Skeletal muscle cell (primary cell): ENCODE results near the gene PPY.
"Not testable (repeated sequence)": the region's sequence is repeated elsewhere in the genome, so short reads cannot be mapped to it uniquely, and the experiment has no call there.

ENCODE experiments used
- DNase-seq: peaks from one replicate; pipeline ENCODE4 v3.0.0-alpha.2; 2010; ENCODE audit warnings: low read depth
- H3K4me3 ChIP-seq: 2 replicates; pipeline ENCODE4 v1.5.1; 2011; ENCODE audit warnings: low read depth, mild to moderate bottlenecking, control low read depth, low read length, moderate library complexity

PPY gene

GRCh38 chr17:43909537-43910231 lies 32.6 kb downstream of the PPY start:
- H3K4me3 ChIP-seq = no peak overlapping the region

DNA sequence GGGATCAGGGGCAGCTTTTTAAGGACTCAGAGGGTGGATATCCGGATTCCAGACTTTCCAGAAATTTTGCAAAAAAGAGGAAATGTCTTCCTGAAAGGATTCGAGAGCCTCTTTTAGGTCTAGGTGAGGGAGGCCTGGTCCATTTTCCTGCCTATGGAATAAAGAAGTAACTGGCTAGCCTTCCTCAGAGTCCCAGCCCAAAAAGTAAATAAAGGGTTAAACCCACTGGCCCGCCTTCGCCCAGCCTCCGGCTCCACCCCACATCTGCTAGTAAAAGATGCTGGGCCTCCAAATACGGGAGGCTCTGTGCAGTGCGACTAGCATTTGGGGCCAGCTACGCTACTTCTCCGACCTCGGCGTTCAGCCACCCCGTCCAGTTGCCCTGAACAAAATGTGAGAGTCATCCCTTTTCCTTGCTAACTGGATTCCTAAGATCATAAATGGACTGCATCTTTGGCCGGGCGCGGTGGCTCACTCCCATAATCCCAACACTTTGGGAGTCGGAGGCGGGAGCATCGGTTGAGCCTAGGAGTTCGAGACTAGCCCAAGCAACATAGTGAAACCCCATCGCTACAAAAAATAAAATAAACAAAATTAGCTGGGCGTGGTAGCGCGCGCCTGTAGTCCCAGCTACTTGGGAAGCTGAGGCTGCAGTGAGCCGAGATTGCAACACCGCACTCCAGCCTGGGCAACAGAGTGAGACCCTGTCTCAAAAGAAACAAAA lies 34.1 kb downstream of the PPY start:
- no peak for DNase-seq
- peak overlapping the region; percentile 86 for H3K4me3 ChIP-seq

More at GRCh38 chr17:43909537-43910231, 32.6 kb downstream of the PPY start:
- DNase-seq = no peak

DNA sequence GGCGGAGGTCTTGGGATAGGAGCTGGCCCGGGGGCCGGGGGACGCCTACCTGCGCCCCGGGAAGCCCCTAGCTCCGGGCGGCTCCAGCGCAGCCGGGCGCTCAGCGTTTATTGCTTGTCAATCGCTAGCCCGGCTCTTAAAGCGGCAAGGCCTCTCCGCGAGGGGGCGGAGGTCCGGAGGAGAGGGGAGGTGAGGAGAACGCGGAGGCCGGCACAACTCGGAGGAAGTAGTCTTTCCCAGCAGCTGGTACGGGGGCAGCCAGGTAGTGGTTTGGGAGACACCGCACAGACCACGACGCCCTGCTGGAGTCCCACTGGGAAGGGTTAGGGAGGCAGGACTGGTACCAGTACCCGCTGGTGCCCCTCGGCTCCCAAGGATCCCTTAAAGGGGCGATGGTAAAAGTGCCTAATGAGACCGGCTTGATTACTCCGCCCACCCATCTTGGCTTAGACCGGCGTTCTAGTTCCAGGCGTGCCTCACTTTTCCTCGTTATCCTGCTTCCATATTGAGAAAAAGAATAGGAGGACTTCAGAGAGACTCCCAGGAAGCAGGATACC lies 34.8 kb downstream of the PPY start, which contains the start of gene MPP2:
MPP2 (minus strand) TSS at position 112 of the 557 bp plus-strand sequence. CDS start 3,076 bp downstream, outside the sequence.
- peak within 1 kb of the TSS; percentile 86 for H3K4me3 ChIP-seq
- no peak for DNase-seq

DNA sequence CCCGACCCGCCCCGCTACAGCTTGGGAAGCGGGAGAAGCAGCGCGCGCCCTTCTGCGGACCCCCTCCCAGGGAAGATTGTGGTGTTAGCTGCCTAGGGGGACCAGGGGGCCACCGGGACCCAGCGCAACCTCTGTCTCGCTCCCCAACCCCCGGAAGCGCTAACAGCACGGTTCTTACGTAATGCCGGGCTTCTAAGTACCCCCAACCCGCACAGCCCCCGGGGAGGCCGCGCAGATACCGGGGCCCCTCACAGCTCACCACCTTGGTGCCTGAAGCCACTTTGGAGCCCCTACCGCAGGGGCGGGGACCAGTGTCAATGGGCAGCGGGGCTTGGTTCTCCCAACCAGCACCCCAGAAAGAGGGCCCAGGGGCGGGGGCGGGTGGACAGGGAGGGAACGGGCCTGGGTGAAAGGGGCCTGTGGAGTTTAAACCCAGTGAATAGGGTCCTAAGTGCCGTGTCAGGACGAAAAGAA lies 35.3 kb downstream of the PPY start:
- peak overlapping the region; percentile 86 for H3K4me3 ChIP-seq
- DNase-seq = no peak

DNA sequence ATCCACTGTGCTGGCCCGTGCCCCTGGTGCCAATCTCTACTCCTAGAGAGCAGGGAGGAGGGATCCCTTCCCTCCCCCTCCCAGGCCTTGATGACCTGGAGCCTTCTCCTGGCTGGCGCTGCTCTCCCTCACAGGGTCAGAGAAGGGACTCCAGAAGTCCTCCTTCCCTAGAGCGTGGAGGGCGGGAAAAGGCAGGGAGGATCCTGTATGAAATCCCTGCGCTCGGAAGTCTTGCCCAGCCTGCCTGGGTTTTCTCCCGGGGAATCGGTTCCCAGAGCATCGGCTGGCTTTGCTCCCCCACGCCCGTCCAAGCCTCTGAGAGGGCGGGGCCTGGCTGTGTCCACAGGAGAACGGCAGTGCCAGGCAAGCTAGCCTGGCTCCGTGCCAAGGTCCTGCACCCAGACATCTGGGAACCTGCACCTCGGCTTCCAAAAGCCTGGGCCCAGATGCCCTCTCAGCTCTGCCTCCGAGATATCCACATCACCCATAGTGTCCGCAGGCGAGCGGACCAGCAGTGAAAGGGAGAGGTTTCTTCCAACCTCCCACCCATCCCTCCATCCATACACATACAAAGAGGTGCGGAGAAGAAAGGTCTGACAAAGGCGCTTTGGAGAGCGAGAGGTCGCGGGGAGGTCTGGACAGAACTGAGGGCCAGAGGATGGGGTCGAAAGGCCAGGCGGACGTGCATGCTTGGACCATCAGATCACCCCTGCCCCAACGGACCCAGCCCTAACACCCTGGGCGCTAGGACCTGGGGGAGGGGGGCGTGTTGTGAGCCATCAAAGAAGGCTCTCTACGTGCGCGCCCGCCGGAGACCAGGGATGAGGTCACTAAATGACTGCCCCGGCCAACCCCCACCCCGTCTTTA lies 36.1 kb downstream of the PPY start:
- H3K4me3 ChIP-seq = peak overlapping the region; percentile 86

GRCh38 chr17:43905400-43905984 lies 36.8 kb downstream of the PPY start:
- H3K4me3 ChIP-seq = peak overlapping the region; percentile 86
- no peak for DNase-seq

More for the DNA sequence above, 36.1 kb downstream of the PPY start:
- DNase-seq = no peak

DNA sequence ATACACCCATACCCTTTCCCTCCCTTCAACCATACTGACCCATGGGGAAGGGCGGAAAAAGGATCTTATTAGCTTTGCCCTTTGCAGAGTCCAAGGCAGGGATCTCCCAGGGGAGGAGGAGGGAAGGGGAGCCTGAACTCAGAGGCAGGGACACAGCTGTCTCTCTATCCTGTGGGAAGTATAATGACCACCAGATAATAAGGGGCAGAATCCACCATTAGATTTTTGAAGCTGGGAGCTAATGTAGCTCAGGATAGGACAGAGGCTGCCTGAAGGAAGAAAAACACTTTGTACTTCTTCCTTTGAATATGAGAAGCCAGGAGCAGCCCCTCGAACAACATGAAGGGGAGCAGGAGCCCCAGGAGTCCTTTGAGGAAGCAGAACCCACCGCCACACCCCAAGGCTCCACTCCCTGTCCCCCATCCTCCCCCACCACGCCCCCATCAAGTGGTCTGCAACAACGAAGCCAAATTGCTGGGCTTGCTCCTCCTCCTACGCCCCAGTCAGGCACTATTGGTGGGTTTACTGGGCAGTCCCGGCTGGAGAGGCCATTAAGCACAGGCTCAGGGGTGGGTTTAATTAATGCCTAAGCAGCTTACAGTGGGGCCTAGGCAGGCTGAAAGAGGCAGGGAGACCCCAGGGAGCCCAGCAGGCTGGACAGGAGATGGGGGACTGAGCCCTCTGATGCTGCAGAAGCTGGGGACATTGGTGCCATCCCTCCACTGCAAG lies 40.3 kb downstream of the PPY start:
- no peak overlapping the region for H3K4me3 ChIP-seq
- DNase-seq = no peak

DNA sequence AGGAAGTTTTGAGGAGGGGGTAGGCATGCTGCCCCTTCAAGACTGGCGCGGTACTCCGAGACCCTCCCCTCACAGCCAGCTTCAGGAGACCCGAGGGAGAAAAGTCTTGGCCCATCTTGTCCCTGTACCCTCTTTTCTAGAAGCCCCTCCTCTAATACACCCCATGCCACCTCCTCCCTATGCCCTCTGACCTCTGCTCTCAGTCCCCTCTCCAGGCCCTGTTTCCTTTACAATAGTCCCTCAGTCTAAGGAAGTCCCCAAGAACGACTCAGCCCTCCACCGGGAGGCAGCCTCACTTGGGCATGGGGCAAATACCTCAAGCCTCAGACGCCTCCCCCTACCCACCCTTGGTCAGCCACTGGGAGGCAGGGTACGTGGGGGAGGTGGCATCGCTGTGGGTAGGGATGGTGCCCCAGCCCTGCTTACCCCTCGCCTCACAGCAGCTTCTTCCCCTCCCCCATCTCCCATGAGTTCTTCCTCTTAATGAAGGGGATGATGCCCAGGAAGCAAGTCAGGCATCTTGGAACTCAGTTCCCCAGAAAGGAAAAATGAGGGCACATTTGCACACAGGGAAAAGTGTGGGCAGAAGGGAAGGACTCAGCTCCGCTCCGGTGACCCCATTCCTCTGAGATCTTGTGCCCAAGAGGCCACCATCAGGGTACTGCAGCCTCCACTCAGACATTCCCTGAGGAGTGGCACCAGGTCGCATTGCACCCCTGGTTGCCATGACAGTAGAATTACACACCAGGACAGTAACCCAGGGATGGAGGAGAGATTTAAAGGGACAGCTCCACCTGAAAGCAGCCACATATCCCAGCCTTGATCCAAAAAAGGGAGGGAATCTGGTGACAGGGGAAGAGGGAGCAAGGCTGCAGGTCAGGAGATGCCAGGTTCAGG lies 41.2 kb downstream of the PPY start:
- peak overlapping the region; percentile 54 for H3K4me3 ChIP-seq
- no peak for DNase-seq

GRCh38 chr17:43900183-43900857 lies 42.0 kb downstream of the PPY start:
- peak overlapping the region; percentile 54 for H3K4me3 ChIP-seq
- DNase-seq = peak; percentile 37

- no peak overlapping the region for H3K4me3 ChIP-seq
- DNase-seq = no peak
These were observed 43.8 kb downstream of the PPY start for GRCh38 chr17:43898446-43898845.

- H3K4me3 ChIP-seq = no peak overlapping the region
- DNase-seq = no peak
These were observed 44.4 kb downstream of the PPY start for GRCh38 chr17:43897831-43898230.

DNA sequence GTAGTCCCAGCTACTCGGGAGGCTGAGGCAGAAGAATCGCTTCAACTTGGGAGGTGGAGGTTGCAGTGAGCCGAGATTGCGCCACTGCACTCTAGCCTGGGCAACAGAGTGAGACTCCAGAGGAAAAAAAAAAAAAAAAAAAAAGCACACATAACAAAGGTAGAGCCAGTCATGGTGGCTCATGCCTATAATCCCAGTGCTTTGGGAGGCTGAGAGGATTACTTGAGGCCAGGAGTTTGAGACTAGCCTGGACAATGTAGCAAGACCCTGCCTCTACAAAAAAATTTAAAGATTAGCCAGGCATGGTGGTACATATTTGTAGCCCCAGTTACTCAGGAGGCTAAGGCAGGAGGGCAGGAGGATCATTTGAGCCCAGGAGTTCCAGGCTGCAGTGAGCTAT lies 47.8 kb downstream of the PPY start:
- H3K4me3 ChIP-seq, DNase-seq: not testable (repeated sequence)

- DNase-seq = no peak
- no peak overlapping the region for H3K4me3 ChIP-seq
These were observed 49.7 kb downstream of the PPY start for GRCh38 chr17:43892647-43892952.

DNA sequence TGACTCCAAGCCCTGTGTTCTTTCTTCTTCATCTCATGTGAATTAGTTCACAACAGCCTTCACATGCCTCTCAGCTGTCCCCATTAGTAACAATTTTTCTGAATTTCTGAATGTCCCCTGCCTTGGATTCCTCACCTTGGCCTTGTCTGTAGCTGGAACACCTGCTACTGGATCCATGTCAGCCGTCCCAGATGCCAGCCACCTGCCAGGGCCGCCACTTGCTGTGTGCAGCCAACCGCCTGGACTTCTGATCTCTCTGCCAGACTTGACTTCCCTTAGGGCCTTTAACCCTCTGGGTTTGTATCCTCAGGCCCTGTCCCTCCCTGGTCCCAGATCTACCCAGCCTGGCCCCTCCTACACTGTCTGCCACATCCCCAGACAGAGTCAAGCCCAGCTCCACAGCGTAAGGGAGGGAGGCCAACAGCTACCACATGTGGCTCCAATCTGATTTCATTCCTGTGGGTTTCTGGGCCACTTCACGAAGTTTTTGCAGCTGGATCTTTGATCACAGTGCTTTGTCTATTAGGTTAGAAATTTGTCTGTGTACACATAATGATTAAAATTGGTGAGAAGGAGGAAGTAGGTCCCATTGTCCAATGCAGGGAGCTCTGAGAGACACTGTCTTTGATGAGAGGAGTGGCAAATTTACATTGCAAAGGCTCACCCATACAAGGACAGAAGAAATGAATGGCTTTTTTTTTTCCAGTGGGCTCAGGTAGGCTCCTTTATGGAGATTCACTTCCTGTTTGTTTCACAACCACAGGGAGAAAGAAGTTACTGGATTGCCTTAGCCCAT lies 50.2 kb downstream of the PPY start:
- H3K4me3 ChIP-seq = no peak overlapping the region
- no peak for DNase-seq
